ENCODE results near the gene DNAH3.
A peak's percentile ranks its signal among the peaks of the same experiment; 100 is the strongest.

DNAH3 gene

DNA sequence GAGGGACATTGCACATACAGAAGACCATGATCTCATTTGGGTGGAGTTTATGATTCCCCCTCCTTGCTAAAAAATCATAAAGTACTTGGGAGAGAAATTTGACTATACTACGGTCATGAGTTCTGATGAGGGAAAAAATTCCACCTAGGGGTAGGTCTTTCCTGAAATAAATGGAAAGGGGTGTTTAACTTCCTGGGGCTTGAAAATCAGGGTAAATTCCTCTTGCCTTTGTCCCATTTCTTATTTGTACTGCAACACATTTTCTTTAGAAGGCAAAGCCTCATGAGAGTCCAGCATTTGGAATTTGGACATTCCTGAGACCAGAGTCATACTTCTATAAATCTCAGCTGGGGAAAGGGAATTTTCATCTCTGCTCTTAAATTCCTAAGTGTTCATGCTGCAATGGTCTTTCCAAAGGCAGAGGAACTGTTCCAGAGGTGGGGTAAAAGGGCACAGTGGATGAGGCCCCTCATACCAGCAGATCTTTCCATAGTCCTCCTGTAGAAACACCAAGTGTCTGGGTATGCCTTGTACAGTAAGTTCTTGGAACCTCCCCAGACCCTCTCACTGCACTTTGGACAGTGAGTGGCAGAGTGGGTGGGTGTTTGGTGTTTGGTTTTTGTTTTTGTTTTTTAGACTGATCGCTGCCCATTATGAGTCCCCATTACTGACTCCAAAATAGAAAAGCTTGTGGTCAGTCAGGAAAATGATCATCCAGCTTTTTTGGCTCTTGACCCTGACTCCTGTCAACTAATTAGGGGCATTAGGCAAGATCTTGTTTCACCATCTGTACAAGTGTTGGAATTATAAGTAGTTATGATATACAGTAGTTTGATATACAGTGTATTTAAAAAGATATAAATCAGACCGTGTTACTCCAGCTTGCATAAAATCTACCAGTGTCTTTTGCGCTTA is 244.0 kb downstream of the DNAH3 start:
- no peak for DNase-seq (ENCODE audit: low read depth in 2 of 2, low spot score in 1 of 2)

DNA sequence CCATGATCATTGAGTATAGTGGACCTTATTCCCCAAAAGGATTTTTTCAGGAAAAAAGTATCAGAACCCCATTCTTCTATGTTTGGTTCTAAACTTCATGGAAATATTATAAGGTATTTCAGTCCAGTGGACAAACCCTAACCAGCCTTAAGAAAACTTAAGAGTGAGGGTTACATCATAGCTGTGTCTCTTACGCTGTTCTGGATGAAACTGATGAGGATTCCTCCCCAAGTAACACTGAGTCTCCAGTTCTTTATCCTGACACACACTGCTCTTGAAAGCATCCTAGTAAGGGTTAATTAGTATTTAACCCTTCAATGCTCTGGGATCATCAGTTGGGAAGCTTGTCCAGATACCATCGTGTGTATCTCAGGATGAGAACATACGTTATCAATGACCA is 245.1 kb downstream of the DNAH3 start:
- no peak for DNase-seq (ENCODE audit: low read depth in 2 of 2, low spot score in 1 of 2)

DNA sequence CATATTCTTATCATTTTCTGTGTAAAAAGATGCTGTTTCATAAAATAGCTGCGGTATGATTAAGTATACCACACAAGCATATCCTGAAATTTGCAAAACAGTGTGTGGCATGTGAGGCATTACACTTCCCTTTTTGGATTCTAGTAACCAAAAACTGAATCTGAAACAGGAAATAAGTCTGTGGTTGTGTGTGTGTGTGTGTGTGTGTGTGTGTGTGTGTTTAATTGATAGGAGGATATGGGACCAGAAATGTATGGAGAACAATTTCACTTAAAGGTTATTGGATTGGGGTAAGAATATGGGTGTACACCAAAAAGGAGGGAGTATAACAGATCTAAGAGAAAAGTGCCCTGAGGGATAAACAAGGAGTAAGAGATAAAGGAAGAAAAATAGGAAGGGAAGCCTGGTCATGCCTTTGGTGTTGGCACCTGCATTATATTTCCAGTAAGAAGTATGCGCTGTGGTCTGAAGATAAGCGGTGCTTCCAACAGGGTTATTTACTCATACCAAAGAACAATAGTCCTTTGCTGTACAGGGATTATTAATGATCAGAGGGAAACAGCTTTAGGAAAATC is 246.1 kb downstream of the DNAH3 start:
- no peak for DNase-seq (ENCODE audit: low read depth in 2 of 2, low spot score in 1 of 2)

DNA sequence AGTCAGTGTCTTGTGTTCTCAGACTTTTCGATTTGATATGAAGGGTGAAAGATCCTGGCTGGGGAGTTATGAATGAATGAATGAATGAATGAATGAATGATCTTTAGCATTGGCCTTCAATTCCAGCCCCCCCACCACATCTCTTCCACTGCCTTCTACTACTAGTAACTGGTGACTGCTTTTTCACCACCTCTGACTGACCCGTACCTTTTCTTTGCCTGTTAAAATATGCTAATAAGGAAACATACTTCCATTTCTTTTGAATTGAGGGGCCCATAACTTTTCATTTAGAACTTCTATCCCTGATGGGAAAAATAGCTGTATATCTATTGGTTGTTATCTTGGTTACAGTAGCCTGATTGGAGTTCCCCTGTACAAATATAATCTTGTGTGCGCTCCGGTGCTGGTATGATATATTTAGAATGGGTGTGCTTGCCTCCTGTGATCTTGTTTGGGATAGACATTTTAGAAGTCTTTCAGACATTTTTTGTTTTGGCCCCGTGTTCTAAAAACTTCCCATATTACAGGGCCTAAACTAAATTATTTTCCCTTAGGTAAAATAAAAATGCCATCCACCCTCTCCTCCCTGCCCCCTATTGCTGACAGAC is 246.6 kb downstream of the DNAH3 start:
- DNase-seq (ENCODE audit: low read depth in 2 of 2, low spot score in 1 of 2) = no peak

DNA sequence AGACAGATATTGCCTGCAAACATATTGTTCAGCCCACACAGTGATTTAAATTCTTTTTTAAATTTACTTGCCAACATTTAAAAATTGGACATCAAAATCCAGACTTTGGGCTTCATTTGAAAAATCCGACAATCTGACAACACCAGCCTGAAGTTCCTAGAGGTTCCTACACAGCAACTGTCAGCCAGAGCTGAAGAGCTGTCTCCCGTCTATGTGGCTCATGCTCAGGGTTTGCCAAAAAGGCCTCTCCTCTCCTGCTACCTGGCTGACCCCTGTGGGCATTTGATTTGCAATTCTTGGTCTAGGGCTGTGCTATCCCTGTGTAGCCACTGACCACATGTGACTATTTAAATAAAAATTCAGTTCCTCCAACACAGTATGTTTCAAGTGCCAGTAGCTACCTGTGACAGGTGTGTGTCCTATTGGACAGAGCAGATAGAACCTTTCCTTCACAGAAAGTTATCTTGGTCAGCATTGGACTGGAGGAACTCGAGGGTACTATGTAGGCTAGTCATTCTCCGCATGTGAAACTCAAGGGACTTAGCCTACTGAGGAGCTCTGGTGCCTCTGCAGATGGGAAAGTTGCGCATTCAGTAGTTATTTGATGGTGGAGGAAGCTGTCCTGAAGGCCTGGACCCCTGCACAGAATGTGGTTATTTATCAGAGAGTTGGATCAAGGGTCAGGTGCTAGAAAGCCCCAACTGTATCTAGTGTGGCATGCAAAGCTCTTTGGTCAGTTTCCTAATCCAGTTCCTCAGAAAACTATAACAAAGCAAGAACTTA is 247.3 kb downstream of the DNAH3 start:
- DNase-seq (ENCODE audit: low read depth in 2 of 2, low spot score in 1 of 2) = no peak

DNA sequence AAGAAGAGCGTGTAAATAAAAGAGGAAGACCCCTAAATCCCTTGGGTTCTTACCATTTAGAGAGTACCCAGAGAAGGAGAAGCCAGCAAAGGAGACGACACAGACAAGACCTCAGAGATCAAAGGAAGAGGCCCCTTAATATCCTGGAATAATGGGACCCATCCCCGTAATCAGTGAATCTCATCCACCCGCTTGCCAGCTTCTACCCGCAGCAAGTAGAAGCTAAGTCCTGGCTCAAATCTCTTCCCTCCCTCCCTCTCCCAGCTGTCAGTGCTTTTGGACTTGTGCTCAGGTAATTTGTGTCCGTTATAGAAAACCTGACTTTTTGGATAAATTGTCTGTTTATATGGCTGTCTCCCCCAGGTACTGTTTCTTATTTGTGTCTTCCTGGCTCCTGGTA is 248.2 kb downstream of the DNAH3 start:
- no peak for DNase-seq (ENCODE audit: low read depth in 2 of 2, low spot score in 1 of 2)

DNA sequence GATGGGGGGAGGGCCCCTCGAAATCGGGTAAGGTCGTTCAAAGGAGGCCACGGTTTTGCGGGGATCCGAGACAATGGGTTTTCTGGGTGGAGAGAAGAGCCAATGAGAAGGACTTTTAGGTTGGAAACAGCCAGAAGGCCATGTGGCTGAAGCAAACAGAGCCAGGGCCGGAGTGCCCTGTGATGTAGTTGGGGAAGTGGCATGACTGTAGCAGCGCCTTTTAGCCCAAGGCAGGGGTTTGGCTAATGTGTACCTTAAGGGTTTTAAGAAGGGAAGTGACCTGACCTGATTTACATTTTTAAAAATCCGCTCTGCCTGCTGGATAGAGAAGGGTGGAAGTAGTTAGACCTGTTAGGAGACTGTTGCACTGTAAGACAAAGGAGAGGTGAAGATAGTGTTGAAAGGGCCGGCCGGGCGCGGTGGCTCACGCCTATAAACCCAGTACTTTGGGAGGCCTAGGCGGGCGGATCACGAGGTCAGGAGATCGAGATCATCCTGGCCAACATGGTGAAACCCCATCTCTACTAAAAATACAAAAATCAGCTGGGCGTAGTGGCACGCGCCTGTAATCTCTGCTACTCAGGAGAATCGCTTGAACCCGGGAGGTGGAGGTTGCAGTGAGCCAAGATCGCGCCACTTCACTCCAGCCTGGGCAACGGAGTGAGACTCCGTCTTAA is 249.1 kb downstream of the DNAH3 start:
- DNase-seq (ENCODE audit: low read depth in 2 of 2, low spot score in 1 of 2) = no peak

DNA sequence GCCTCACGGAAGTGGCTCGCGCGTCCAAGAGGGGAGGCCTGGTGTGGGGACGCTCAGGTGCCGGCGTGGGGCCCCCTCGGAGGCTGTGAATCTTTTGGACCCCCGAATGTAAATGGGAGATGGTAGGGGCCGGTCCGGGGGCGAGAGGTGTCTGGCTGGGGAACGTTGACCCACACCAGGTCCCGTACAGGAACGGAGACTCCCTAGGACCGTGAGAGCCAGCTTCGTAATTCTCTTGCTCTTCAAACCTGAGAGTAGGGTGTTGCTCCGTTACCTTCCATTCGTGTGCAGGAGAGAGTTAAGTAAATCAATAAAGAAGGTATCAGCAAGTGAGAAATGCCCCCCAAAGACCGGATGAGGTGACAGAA is 249.6 kb downstream of the DNAH3 start:
- no peak for DNase-seq (ENCODE audit: low read depth in 2 of 2, low spot score in 1 of 2)

DNA sequence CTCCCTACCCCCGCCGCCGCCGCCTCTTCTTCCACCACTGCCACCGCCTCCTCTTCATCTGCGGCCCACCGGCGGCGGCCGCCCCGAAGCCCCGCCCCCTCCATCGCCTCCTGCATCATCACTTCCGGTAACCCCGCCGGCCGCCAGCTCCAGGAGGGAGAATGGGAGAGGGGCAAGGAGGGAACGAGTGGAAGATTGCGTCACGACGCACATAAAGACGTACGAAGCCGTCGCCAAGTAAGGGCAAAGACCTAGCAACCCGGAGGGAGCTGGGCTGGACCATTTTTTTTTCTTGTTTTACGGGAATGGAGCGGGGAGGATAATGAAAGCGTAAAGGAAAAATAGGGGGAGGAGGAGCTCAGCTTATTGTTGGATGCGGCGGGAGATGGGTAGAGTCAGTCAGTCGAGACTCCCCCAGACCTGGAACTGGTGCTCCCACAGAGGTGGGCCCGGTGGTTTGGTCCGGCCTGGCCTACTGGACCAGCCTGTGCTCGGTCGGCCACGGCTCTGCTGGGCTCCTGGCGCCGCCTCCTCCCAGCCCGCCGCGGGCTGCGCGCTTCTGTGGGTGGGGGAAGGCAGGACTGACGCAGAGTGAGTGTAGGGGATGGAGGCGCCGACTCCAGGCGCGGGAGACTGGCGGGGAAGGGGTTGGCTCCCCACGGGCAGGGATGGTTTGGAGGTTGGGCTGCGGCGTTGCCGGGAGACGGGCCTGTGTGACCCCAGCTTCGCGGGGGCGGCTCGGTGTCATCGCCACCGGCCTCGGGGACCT is 250.2 kb downstream of the DNAH3 start, which contains the start of the genes DCUN1D3 and LYRM1:
DCUN1D3 (minus strand) TSS at position 60 of the 769 bp plus-strand sequence. CDS start 37,820 bp downstream, outside the sequence.
LYRM1 (plus strand) TSS at position 473 of the 769 bp plus-strand sequence. CDS start 14,785 bp downstream, outside the sequence.
- peak; percentile 72 to 82 for DNase-seq (ENCODE audit: low read depth in 2 of 2, low spot score in 1 of 2)

DNA sequence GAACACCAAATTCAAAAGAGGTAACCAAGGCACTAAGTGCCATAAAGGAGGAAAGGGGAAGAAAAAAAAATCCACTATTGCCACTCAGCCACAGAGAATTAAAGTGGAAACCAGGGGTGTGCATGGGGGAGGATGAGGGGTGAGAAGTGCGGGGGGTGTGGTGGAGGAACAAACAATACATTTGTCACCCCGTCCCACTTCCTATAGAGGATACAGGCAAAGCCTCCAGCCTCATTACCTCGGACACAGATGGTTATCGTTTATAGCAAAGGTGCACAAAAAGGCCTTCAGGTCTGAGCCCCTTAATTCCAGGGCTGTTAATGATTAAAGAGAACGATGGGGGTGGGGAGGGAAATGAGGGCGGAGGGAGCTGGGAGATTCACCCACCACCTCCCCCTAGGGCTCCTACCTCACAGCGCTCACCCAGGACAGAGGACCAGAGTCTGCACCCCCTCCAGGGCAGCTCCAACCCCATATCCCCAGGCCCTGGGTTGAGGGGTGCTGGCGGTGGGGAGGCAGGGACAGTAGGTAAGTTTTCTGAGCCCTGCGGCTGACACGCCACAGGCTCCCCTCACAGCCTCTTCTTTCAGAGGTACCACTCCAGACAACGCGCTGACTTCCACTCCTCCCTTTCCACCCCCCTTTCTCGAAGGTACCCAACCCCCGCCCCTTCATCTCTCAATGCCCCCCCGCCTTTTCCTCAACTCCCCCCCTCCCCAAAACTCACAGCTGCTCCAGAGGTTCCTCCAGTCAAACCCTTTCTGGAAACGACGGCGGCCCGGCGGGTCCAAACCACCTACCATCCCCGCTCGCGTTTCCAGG is 251.0 kb downstream of the DNAH3 start:
- DNase-seq (ENCODE audit: low read depth in 2 of 2, low spot score in 1 of 2) = peak in 1 of 2 donors; percentile 2

DNA sequence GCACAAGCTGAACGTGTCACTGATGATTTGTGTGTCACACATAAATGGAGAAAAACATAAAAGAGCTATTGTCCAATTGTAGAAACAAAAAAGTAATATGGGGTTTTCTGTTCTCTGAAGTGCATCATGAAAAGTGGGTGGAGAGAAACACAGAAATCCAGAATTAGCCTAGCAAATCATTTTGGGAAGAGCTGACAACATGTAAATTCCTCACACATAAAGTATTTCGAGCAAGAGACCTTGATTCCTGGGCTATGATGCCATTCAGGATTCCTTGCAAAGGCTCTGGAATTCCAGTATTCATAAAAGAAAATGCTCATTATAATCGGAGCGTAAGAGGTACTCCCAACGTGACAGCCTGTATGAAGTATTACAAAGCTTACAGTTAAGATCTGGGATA is 251.6 kb downstream of the DNAH3 start:
- DNase-seq (ENCODE audit: low read depth in 2 of 2, low spot score in 1 of 2) = no peak

DNA sequence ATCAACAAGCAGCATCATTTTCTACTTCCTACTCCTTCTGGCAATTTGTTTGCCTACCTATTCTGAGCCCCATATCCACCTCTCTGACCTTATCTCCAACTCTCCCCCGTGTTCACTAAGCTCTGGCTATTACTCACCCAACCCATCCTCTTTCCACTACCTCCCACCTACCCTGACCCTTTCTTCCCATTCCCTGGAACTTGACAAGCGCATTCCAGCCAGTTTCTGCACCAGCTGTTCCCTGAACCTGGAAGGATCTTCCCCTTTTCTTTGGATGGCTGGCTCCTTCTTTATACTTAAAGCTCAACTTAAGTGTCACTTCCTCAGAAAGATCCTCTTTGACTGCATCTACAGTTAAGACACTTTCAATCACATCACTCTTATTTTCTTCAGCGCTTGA is 252.7 kb downstream of the DNAH3 start:
- no peak for DNase-seq (ENCODE audit: low read depth in 2 of 2, low spot score in 1 of 2)

DNA sequence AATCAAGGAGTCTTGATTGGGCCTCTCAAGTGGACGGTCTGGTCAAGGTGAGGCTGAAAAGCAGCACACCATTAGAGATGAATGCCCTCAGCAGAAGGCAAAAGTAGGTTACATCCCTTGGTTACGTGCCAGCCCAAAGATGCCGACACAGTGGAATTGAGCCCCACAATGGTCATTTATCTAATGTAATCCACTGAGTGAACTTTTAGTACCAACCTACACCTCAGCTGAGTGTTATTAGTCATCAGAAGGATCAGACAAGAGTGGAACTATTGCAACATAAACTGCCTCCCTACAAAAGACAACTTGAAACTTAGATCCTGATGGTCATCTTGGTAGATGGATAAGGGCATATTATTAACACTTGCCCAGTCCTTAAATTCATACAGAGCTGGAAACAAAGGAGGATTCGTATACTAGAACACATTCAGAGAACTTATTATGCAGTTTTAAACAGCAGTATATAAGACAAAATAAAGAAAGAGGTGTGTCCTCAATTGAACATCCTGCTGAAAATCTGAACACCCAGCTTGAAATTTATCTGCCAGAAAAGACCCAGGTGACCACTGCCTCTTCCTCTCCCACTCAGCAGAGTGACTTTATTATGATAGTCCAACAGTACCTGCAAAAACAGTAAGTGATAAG is 253.3 kb downstream of the DNAH3 start:
- DNase-seq (ENCODE audit: low read depth in 2 of 2, low spot score in 1 of 2) = no peak

DNA sequence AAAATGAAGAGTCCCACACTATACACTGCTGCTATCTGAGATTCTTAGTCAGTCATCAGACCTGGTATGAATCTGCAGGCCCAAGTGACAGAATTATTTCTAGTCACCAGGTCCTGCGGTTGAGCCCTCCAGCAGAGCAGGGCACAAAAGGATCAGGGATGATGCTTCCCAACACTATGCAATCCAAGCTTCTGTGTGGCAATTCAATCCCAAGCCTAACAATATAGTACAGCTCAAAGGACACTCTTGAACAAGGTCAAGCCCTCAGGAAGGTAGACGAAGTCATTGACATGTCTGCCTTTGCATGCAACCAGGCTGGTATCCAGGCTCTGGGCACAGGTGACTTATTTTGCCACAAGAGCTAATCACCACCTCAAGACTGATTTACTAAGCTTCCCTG is 256.3 kb downstream of the DNAH3 start:
- DNase-seq (ENCODE audit: low read depth in 2 of 2, low spot score in 1 of 2) = no peak

DNA sequence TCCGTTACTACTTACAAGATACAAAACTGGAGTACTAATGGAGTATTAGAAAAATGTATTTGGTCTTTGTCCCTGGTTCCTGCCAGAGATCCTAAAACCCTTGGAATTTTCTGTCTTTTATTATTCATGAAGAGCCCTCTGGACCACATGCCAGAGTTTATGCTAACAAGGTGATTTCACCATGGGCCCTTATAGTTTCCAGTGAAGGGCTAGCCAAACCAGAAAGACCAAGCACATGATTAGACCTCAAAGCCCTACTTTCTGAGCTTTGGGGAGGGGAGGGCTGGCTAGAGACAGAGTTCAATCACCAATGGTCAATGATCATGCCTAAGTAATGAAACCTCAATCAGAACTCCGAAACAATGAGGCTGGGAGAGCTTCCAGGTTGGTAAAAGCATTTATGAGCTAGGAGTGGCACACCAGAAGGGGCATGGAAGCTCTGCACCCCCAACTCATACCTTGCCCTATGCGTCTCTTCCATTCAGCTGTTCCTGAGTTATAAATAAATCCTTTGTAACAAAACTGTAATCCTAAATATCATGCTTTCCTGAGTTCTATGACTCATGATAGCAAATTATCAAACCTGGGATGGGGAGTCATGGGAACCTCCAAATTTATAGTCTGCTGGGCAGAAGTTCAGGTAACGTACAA is 260.9 kb downstream of the DNAH3 start:
- DNase-seq (ENCODE audit: low read depth in 2 of 2, low spot score in 1 of 2) = no peak

DNA sequence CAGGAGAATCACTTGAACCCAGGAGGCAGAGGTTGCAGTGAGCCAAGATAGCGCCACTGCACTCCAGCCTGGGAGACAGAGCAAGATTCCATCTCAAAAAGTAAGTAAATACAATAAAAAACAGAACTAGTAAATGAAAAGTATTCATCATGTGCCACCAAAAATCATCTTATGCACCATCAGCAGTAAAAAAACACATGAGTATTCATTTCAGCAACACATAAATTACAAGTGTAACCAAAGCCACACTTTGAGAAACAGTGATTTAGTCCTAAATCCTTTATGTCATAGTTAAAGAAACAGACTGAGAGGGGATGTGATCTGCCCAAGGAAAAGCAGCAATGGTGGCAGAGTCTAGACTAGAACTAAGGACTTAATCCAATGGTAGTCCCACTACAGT is 263.4 kb downstream of the DNAH3 start:
- no peak for DNase-seq (ENCODE audit: low read depth in 2 of 2, low spot score in 1 of 2)

DNA sequence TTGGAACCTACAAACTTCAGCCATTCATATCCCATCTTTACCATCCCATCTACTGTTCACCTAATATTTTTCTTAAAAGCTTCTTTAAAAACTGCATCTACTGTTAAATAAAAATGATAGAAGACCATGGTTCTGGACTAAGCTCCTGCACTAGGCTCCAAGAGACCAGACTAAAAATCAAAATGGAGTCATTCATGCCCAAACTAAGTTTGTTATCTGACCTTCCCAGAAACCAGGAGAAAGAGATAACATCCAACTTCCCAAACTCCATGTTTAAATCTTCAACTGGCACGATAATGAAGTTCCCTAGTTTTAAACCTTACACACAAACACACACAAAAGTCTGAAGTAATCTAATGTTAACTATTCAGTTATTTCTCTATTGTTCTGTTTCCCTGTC is 264.3 kb downstream of the DNAH3 start:
- DNase-seq (ENCODE audit: low read depth in 2 of 2, low spot score in 1 of 2) = no peak

DNA sequence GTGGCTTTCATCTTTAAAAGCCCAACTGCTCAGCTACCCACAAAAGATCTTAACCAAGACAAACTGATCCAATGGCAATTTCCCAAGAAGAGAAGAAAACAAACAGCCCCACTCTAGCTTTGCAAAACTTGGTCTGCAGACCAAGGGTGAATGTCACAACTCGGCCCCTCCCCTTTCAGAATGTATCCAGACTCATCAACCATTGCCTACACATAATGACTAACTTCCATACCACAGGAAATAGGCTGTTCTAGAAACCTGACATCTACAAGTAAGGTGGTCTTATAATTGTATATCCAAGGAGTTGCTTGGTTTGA is 266.4 kb downstream of the DNAH3 start:
- no peak for DNase-seq (ENCODE audit: low read depth in 2 of 2, low spot score in 1 of 2)
